GM13977 (cell line): ENCODE data around the gene C18orf54.
A peak's percentile ranks its signal among the peaks of the same experiment; 100 is the strongest.

ENCODE experiments used
- DNase-seq: peaks from one replicate; pipeline ENCODE4 v3.0.0; 2012; ENCODE audit warnings: low spot score
- CTCF ChIP-seq: IDR thresholded peaks from 2 replicates; pipeline ENCODE4 v1.5.1; 2012; ENCODE audit warnings: mild to moderate bottlenecking, control low read depth; ENCODE audit not compliant: insufficient read depth; ENCODE audit errors: extremely low read depth, missing control alignments
- in situ Hi-C: fragments of 300-500 bp; cut with MboI; formaldehyde crosslinking; loops from one replicate; pipeline ENCODE4 v1.12.0; 2022; ENCODE audit warnings: low sequenced_read_pairs, low pct_unique_long_range_greater_than_20kb, mixed read lengths, inconsistent platforms; ENCODE audit not compliant: unreplicated experiment

Gene C18orf54

GRCh38 chr18:54387631-54388030 lies 29.9 kb downstream of the C18orf54 start:
- in situ Hi-C loops = no loop called here
- no peak for TF ChIP-seq CTCF
- DNase-seq = no peak

- in situ Hi-C loops = no loop called here
- TF ChIP-seq CTCF = no peak
- DNase-seq = peak; percentile 14
Observed at GRCh38 chr18:54388203-54389142, 30.8 kb downstream of the C18orf54 start.

- TF ChIP-seq CTCF = no peak
- DNase-seq = no peak
- in situ Hi-C loops = no loop called here
Observed at GRCh38 chr18:54389143-54389505, 31.4 kb downstream of the C18orf54 start.

GRCh38 chr18:54390838-54391237 lies 33.1 kb downstream of the C18orf54 start:
- in situ Hi-C loops = no loop called here
- DNase-seq = no peak
- TF ChIP-seq CTCF = no peak

GRCh38 chr18:54392543-54393023 lies 34.9 kb downstream of the C18orf54 start:
- in situ Hi-C loops = no loop called here
- peak; percentile 43 for DNase-seq
- peak; percentile 69 for TF ChIP-seq CTCF

- in situ Hi-C loops = no loop called here
- no peak for DNase-seq
- TF ChIP-seq CTCF = no peak
Observed at GRCh38 chr18:54393648-54394294, 36.1 kb downstream of the C18orf54 start.
